Epithelial cell of esophagus (primary cell): Measurements from ENCODE around the gene PREX1.
"Not testable (repeated sequence)": the region's sequence is repeated elsewhere in the genome, so short reads cannot be mapped to it uniquely, and the experiment has no call there.

Experiments
- DNase-seq: peaks from one replicate; pipeline ENCODE4 v3.0.0; 2010; ENCODE audit warnings: low read depth
- H3K4me3 ChIP-seq: 2 replicates; pipeline ENCODE4 v1.5.1; 2011; ENCODE audit warnings: mild to moderate bottlenecking, low read length, control low read depth
- CTCF ChIP-seq: IDR thresholded peaks from 2 replicates; pipeline ENCODE4 v1.5.1; 2011; ENCODE audit warnings: low read depth, mild to moderate bottlenecking, low read length, control low read depth, inconsistent platforms; ENCODE audit not compliant: insufficient read depth; ENCODE audit errors: missing control alignments

Gene PREX1

GRCh38 chr20:48827855-48828733, at the start of gene PREX1:
Gene PREX1 (minus strand): TSS chr20:48827999. CDS start chr20:48827860, 139 bp downstream.
- peak within 1 kb of the TSS; percentile 7 for H3K4me3 ChIP-seq
- TF ChIP-seq CTCF: no peak
- peak; percentile 55 for DNase-seq

GRCh38 chr20:48877304-48877703, 49.5 kb upstream of the PREX1 start:
- TF ChIP-seq CTCF: no peak
- no peak for DNase-seq

GRCh38 chr20:48875914-48876240, 48.1 kb upstream of the PREX1 start:
- TF ChIP-seq CTCF: no peak
- H3K4me3 ChIP-seq: no peak overlapping the region
- peak; percentile 34 for DNase-seq

More at GRCh38 chr20:48877304-48877703, 49.5 kb upstream of the PREX1 start:
- no peak overlapping the region for H3K4me3 ChIP-seq

GRCh38 chr20:48875233-48875913, 47.6 kb upstream of the PREX1 start:
- no peak for DNase-seq
- H3K4me3 ChIP-seq: no peak overlapping the region
- no peak for TF ChIP-seq CTCF

- H3K4me3 ChIP-seq, DNase-seq: not testable (repeated sequence)
Observed at GRCh38 chr20:48869442-48869841, 41.6 kb upstream of the PREX1 start.

- TF ChIP-seq CTCF: no peak
- no peak overlapping the region for H3K4me3 ChIP-seq
- DNase-seq: no peak
Observed at GRCh38 chr20:48866936-48867335, 39.1 kb upstream of the PREX1 start.

GRCh38 chr20:48864738-48865318, 37.0 kb upstream of the PREX1 start:
- no peak for DNase-seq
- no peak for TF ChIP-seq CTCF
- no peak overlapping the region for H3K4me3 ChIP-seq
